Thymus (tissue), 11 donors: Measurements from ENCODE around the gene ENTPD1. TPM values are rescaled to one million over a fixed set of nuclear protein-coding genes. Genes with fewer than 3 reads are reported as not detected.
"Not testable (repeated sequence)": the region's sequence is repeated elsewhere in the genome, so short reads cannot be mapped to it uniquely, and the experiment has no call there.

ENCODE experiments used
- DNase-seq, 9 donors: peaks; one replicate each; pipeline ENCODE4 v3.0.0-alpha.2; 2013; ENCODE audit warnings: low spot score in 9 of 9, low read depth in 6 of 9, missing footprints in 1 of 9
- H3K27ac ChIP-seq, 2 donors: one replicate each; pipeline ENCODE4 v1.5.1; 2013; ENCODE audit warnings: control low read depth in 1 of 2, low read depth in 1 of 2, low read length in 1 of 2, mild to moderate bottlenecking in 1 of 2, moderate library complexity in 1 of 2
- H3K27me3 ChIP-seq, 2 donors: one replicate each; pipeline ENCODE4 v1.5.1; 2013; ENCODE audit warnings: low read length in 1 of 2; ENCODE audit not compliant: control insufficient read depth in 2 of 2, insufficient read depth in 1 of 2
- H3K36me3 ChIP-seq, 2 donors: one replicate each; pipeline ENCODE4 v1.5.1; 2013; ENCODE audit warnings: low read length in 1 of 2, mild to moderate bottlenecking in 1 of 2, moderate library complexity in 1 of 2; ENCODE audit not compliant: control insufficient read depth in 2 of 2, insufficient read depth in 2 of 2
- H3K4me1 ChIP-seq, 2 donors: one replicate each; pipeline ENCODE4 v1.5.1; 2013; ENCODE audit warnings: low read length in 2 of 2; ENCODE audit not compliant: control insufficient read depth in 2 of 2, insufficient read depth in 2 of 2
- H3K4me3 ChIP-seq, 2 donors: one replicate each; pipeline ENCODE4 v1.5.1; 2013; ENCODE audit warnings: low read length in 2 of 2, control low read depth in 1 of 2, mild to moderate bottlenecking in 1 of 2
- H3K9me3 ChIP-seq, 2 donors: one replicate each; pipeline ENCODE4 v1.5.1; 2013; ENCODE audit warnings: low read length in 1 of 2, mild to moderate bottlenecking in 1 of 2; ENCODE audit not compliant: control insufficient read depth in 2 of 2, insufficient read depth in 1 of 2
- WGBS: extraction: QIAGEN DNeasy Blood & Tissue Kit; methylation state at CpG from one replicate; pipeline ENCODE4 v1.1.7; 2013; 5-methylcytosine and 5-hydroxymethylcytosine counted together
- polyA plus RNA-seq: library from polyadenylated mRNA; stranded (reverse); fragments of 200-250 nt; gene quantifications from one replicate; pipeline ENCODE4 v1.2.3, GENCODE V29; 2013
- total RNA-seq: library from RNA; stranded (reverse); fragments of 120-200 nt; gene quantifications from one replicate; pipeline ENCODE4 v1.2.4, GENCODE V29; 2013
- donor health status: healthy.

The ENTPD1 gene
- total and polyA plus RNA-seq, 2 donors, result 8.2 to 20.5 TPM

DNA sequence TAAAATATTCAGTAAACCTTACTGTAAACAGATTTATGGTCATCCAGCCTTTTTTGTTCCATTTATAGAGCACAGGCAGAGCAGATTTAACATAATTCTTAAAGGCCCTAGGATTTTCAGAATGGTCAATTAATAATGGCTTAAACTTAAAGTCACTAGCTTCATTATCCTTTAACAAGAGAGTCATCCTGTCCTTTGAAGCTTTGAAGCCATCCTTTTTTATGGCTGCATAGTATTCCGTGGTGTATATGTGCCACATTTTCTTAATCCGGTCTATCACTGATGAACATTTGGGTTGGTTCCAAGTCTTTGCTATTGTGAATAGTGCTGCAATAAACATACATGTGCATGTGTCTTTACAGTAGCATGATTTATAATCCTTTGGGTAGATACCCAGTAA, 17.5 kb downstream of the ENTPD1 start:
- not testable (repeated sequence) for H3K27ac ChIP-seq, DNase-seq, H3K4me3 ChIP-seq, H3K9me3 ChIP-seq, H3K4me1 ChIP-seq, H3K27me3 ChIP-seq, H3K36me3 ChIP-seq
- WGBS, result 50% methylated on average over 2 of the region's 2 CpGs

DNA sequence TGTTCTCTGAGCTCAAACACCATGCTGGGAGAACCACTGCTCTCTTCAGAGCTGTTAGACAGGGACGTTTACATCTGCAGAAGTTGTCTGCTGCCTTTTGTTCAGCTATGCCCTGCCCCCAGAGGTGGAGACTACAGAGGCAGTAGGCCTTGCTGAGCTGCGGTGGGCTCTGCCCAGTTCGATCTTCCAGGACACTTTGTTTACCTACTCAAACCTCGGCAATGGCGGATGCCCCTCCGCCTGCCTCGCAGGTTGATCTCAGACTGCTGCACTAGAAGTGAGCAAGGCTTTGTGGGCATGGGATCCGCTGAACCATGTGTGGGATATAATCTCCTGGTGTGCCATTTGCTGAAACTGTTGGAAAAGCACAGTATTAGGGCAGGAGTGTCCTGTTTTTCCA, 21.7 kb downstream of the ENTPD1 start:
- H3K9me3 ChIP-seq, DNase-seq, H3K4me3 ChIP-seq, H3K27me3 ChIP-seq, H3K4me1 ChIP-seq, H3K36me3 ChIP-seq, H3K27ac ChIP-seq: not testable (repeated sequence)
- 98% methylated on average over 8 of the region's 8 CpGs for WGBS

DNA sequence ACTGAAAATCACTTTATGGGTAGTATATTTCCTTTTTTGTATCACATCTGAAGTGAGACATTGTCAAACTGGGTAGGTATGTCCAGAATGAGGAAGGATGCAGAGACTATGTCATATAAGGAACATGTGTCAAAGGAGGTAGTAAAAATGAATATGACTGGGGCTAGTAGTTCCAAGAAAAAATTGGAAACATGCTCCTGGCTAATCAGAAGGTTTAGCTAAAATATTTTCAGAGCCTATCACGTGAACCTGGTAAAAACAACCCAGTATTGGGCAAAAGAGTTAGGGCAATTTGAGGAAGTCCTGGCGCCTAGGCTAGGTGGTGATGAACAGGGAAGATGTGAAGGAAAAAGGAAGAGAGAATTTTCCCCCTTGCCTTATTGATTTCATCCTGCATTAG, 26.4 kb downstream of the ENTPD1 start:
- no peaks in the 10 kb centered on the region for H3K4me1 ChIP-seq

DNA sequence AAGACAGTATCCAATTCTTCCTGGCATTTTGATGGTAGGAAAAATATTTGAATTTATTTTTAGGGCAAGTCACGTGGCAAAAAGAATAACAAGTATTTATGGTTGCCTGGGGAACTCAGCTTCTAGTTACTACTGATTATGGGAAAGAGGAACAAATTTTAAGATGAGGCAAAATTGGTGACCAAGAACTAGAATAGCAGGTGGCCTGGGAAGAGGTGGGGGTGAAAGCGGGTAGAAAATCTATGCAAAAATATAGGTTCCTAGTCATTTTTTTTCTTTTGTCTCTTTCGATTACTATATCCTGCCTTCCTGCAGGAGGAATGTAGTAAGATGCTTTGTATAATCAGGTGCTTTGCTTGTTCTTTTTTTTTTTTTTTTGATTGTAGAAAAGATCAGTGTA, 27.8 kb downstream of the ENTPD1 start:
- H3K4me1 ChIP-seq, result no peaks in the 10 kb centered on the region
- no peaks in the 10 kb centered on the region for H3K27me3 ChIP-seq
- no peaks in the 10 kb centered on the region for H3K9me3 ChIP-seq
- WGBS, result 89% methylated on average over 3 of the region's 3 CpGs
- H3K27ac ChIP-seq, result no peak overlapping the region
- no peaks in the 10 kb centered on the region for H3K36me3 ChIP-seq
- no peak for DNase-seq
- no peak overlapping the region for H3K4me3 ChIP-seq

More for the DNA sequence above, 26.4 kb downstream of the ENTPD1 start:
- no peak for DNase-seq
- Histone ChIP-seq H3K27ac (no peak overlapping the region), H3K36me3 (no peaks in the 10 kb centered on the region), H3K9me3 (peaks cover 0 to 4% of the 10 kb centered on the region in 2 donors), H3K4me3 (no peak overlapping the region), H3K27me3 (no peaks in the 10 kb centered on the region)
- 76% methylated on average over 2 of the region's 2 CpGs for WGBS

DNA sequence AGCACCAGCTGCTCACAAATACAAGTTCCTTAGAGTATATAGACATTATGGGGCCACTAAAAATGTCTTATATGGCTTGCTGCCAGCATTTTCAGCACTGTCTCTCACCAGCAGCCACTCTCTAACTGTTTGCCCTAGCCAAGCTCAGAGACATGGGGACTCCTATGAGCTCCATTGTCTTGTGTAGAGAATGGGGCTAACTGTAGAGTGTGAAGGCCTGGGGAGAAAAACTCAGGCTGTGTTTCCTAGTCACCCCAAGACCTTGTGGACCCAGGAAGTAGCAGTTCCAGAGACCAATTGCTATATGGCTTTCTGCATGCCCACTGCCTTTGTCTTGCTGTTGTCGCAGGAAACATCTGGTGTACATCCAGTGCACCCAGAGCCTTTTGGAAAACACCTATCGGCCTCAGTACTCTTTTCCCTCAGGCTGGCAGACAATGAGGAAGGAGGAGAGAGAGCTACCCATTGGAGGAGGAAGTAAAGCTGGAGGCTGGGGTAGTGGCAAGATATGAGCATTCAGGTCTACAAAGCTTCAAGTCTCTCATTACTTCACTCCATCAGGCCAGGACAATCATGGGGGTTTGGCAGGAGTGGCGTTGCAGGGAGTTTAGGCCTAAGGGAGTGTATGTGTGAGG, 28.4 kb downstream of the ENTPD1 start:
- Histone ChIP-seq H3K27ac (peak overlapping the region in 1 of 2 donors; percentile 7), H3K9me3 (no peaks in the 10 kb centered on the region), H3K4me3 (no peak overlapping the region), H3K4me1 (no peaks in the 10 kb centered on the region), H3K36me3 (no peaks in the 10 kb centered on the region), H3K27me3 (no peaks in the 10 kb centered on the region)
- no peak for DNase-seq
- WGBS, result 92% methylated on average over 3 of the region's 3 CpGs

DNA sequence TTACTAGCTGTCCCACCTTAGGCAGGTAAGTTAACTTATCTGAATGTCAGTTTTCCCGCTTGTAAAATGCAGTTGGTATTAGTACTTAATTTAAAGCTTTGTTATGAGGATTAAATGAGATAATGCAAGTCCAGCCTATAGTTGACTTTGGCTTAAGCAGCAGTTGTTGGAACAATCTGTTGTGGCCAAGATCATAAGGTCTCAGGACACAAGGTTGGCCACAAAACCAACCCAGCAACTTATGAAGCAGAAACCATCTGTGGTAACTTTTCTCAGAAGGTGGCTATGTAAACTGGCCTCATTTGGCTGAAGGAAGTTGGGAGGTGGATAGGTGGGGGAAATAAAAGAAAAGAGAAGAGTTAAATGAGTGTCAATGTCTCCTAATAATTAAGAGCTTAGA, 29.4 kb downstream of the ENTPD1 start:
- Histone ChIP-seq H3K9me3 (no peaks in the 10 kb centered on the region), H3K4me3 (no peak overlapping the region), H3K27ac (no peak overlapping the region), H3K36me3 (no peaks in the 10 kb centered on the region), H3K4me1 (no peaks in the 10 kb centered on the region), H3K27me3 (no peaks in the 10 kb centered on the region)
- WGBS, result 99% methylated on average over 1 of the region's 1 CpG
- no peak for DNase-seq

DNA sequence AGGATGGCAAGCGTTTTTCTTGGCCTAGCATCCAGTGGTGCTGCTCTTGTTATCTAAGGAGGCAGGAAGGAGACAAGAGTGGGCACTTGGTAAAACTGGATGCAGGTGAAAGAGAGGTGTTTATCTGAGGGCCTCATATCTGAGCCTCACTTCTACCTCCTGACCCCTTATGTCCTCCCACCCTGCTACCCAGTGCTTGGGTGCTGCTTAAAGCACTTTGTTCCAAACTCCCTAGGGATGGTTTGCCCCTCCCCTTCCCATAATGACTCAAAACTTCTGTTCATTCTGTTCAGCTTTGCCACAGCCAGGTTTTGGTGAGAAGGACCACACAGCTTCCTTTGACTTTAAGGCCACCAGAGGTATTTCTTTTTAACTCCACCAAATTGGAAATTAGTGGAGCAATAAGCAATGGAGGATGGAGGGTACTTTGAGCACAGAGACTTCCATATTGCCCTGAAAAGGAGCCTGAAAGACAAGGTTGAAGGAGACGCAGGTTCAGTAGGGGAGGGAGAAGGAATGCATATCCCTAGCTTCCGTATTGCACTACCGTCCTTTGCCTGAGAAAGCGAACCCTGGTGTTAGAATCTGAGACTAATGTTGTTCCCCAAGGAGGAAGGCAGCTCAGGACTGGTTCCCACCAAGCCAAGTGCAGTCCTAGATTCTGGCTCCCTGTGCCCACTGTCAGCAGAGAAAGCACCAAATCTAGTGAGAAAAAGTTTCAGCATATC, 30.1 kb downstream of the ENTPD1 start:
- H3K9me3 ChIP-seq, result no peaks in the 10 kb centered on the region
- H3K27ac ChIP-seq, result no peak overlapping the region
- no peaks in the 10 kb centered on the region for H3K27me3 ChIP-seq
- DNase-seq, result no peak
- WGBS, result 96% methylated on average over 5 of the region's 5 CpGs
- no peaks in the 10 kb centered on the region for H3K4me1 ChIP-seq
- no peak overlapping the region for H3K4me3 ChIP-seq
- H3K36me3 ChIP-seq, result no peaks in the 10 kb centered on the region

DNA sequence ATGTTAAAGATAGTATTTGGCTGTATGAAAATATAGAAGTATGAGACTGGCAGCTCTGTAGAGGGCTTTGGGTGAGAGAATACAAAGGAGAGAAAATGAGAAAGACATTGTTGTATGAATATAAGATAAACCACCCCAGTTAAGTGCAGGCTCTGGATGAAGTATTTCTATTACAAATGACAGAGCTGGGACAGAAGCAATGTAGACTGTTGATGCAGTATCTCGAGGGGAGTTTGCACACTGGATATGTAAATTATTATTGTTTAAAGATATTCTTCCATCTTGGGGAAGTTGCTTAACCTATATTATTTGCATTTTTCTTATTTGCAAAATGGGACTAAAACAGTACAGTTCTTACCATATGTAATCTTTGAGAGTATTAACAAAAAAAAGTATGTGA, 31.5 kb downstream of the ENTPD1 start:
- Histone ChIP-seq H3K27me3 (no peaks in the 10 kb centered on the region), H3K27ac (no peak overlapping the region), H3K36me3 (no peaks in the 10 kb centered on the region), H3K4me3 (no peak overlapping the region), H3K4me1 (no peaks in the 10 kb centered on the region), H3K9me3 (no peaks in the 10 kb centered on the region)
- 95% methylated on average over 1 of the region's 1 CpG for WGBS
- DNase-seq, result no peak

DNA sequence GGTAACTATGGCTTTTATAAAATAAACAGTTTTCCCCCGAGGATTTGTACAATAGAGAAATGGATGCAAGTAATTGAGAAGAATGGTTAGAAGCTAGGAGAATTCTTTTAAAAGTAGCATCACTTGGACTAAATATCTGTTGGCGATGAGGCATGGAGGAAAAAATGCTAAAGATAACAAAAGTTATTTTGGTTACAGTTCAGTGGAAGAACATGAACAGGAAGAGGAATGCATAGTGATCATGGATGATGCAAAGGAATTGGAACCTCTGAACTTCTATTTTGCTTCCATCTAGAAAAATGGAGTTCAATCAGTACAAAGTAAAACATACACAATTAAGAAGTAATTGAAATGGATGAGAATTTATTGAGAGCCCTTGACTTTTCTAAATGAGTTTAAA, 32.9 kb downstream of the ENTPD1 start:
- Histone ChIP-seq H3K27ac (no peak overlapping the region), H3K4me3 (no peak overlapping the region), H3K27me3 (no peaks in the 10 kb centered on the region), H3K4me1 (no peaks in the 10 kb centered on the region), H3K9me3 (no peaks in the 10 kb centered on the region), H3K36me3 (no peaks in the 10 kb centered on the region)
- DNase-seq, result no peak
- 94% methylated on average over 2 of the region's 2 CpGs for WGBS
